ENCODE data around the gene PACS1. TPM values are rescaled to one million over a fixed set of nuclear protein-coding genes. Genes with fewer than 3 reads are reported as not detected.

Gene PACS1
- total RNA-seq, 1 donor from 2014 or later = 121 TPM

DNA sequence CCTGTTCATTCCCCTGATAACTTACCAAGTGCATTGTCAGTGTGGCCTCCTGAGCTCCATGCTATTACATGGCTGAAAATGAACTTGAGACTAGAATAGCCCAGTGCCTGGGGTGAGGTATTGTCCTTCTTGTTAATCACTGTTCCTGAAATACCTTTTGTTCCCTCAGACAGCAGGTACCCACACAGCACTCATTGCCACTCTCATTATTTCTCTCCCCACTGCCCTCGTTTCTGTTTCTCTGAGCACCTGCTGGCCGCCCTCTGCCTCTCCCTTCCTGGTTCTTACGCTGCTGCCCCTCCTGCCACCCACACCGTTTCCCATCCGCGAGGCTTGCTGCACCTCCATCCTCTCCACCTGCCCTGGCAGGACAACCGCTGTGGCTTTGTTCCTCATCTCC, 161.5 kb downstream of the PACS1 start:
- CTCF ChIA-PET = no interaction called here
- POLR2A ChIA-PET = no interaction called here
- Mint-ChIP-seq H3K4me3 (no peak overlapping the region), H3K9me3 (no peaks in the 10 kb centered on the region), H3K4me1 (no peaks in the 10 kb centered on the region), H3K36me3 (ENCODE audit: low read depth) (peaks cover 86% of the 10 kb centered on the region), H3K27me3 (no peaks in the 10 kb centered on the region), H3K27ac (peak overlapping the region; percentile 41)
- intact Hi-C loops (cut with micrococcal nuclease) = no loop called here
- ATAC-seq (ENCODE audit: low read depth) = no peak
- DNase-seq = no peak
- TF ChIP-seq CTCF (IDR thresholded peaks at IDR 0.05) = no peak

- H3K27ac Mint-ChIP-seq = no peak overlapping the region
- H3K27me3 Mint-ChIP-seq = no peaks in the 10 kb centered on the region
- no peak for TF ChIP-seq CTCF (IDR thresholded peaks at IDR 0.05)
- intact Hi-C loops (cut with micrococcal nuclease) = no loop called here
- no peaks in the 10 kb centered on the region for H3K4me1 Mint-ChIP-seq
- ChIA-PET POLR2A (no interaction called here), CTCF (no interaction called here)
- ATAC-seq (ENCODE audit: low read depth) (no peak), DNase-seq (no peak)
- H3K4me3 Mint-ChIP-seq = no peak overlapping the region
- peaks cover 85% of the 10 kb centered on the region for H3K36me3 Mint-ChIP-seq (ENCODE audit: low read depth)
- H3K9me3 Mint-ChIP-seq = no peaks in the 10 kb centered on the region
Observed at GRCh38 chr11:66232769-66233168, 162.7 kb downstream of the PACS1 start.

DNA sequence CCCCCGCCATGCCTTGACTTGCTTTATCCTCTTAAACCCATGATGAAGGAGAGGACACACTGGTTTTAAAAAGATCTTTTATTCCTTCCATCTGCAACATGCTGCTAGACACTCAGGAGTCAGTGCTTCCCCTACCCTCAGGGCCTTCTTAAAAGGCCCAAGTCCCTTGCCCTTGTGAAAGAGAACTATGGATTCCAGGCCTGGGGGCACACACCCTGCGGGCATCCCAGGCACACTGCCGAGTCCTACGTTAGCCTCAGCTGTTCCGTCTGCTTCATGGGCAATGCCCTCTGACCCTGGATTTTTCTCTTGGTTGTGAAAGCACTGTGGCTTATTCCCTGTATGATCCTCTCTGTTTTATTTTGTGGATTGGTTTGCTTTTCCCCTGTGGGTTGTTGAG, 163.2 kb downstream of the PACS1 start:
- ATAC-seq (ENCODE audit: low read depth) = no peak
- Mint-ChIP-seq H3K4me3 (no peak overlapping the region), H3K27me3 (no peaks in the 10 kb centered on the region), H3K27ac (no peak overlapping the region), H3K9me3 (no peaks in the 10 kb centered on the region), H3K4me1 (no peaks in the 10 kb centered on the region), H3K36me3 (ENCODE audit: low read depth) (peaks cover 84% of the 10 kb centered on the region)
- CTCF ChIA-PET = no interaction called here
- no peak for DNase-seq
- no peak for TF ChIP-seq CTCF (IDR thresholded peaks at IDR 0.05)
- intact Hi-C loops (cut with micrococcal nuclease) = no loop called here
- POLR2A ChIA-PET = no interaction called here

DNA sequence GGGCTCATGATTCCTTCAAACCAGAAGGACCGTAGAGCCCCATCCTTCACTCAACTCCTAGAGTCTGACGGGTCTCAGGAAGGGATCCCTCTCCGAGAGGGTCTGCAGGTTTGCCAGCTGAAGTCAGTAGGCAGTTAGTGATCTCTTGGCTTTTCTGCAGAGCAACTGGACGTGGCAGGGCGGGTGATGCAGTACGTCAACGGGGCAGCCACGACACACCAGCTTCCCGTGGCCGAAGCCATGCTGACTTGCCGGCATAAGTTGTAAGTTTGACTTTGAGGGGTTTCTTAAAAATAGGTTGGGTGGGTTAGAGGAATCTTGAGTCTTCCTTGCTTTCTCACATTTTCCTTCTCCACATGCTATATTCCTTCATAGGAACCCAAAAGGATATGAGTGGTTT, 165.1 kb downstream of the PACS1 start:
- Mint-ChIP-seq H3K4me3 (no peak overlapping the region), H3K27me3 (no peaks in the 10 kb centered on the region), H3K9me3 (no peaks in the 10 kb centered on the region), H3K4me1 (no peaks in the 10 kb centered on the region), H3K27ac (no peak overlapping the region), H3K36me3 (ENCODE audit: low read depth) (peaks cover 89% of the 10 kb centered on the region)
- DNase-seq (no peak), ATAC-seq (ENCODE audit: low read depth) (no peak)
- no peak for TF ChIP-seq CTCF (IDR thresholded peaks at IDR 0.05)
- ChIA-PET CTCF (interaction anchor here (1.5 kb wide), 1 partner anchor 190 kb away, joined by 5 read pairs; no protein-coding TSS in a partner anchor), POLR2A (interaction anchor here (0.6 kb wide), 1 partner anchor 373 kb away, joined by 3 read pairs; no protein-coding TSS in a partner anchor)
- intact Hi-C loops (cut with micrococcal nuclease) = no loop called here

- no peaks in the 10 kb centered on the region for H3K27me3 Mint-ChIP-seq
- ChIA-PET POLR2A (no interaction called here), CTCF (no interaction called here)
- no peak overlapping the region for H3K27ac Mint-ChIP-seq
- intact Hi-C loops (cut with micrococcal nuclease) = no loop called here
- H3K4me1 Mint-ChIP-seq = peaks cover 2% of the 10 kb centered on the region
- H3K9me3 Mint-ChIP-seq = no peaks in the 10 kb centered on the region
- ATAC-seq (ENCODE audit: low read depth) (no peak), DNase-seq (no peak)
- H3K36me3 Mint-ChIP-seq (ENCODE audit: low read depth) = peaks cover 86% of the 10 kb centered on the region
- H3K4me3 Mint-ChIP-seq = no peak overlapping the region
- TF ChIP-seq CTCF (IDR thresholded peaks at IDR 0.05) = no peak
Observed at GRCh38 chr11:66237867-66238266, 167.8 kb downstream of the PACS1 start.

All from activated B cell treated with CpG ODN at 0.5 μM for 24 hours (primary cell).